NCI-H460 (cell line): ENCODE data around the gene TM9SF2. TPM values are rescaled to one million over a fixed set of nuclear protein-coding genes. Genes with fewer than 3 reads are reported as not detected.

Experiments
- small RNA-seq, 2 experiments: library from RNA; depleted of rRNA; stranded (forward); fragments of <200 nt; gene quantifications; one replicate each; pipeline ENCODE3, GENCODE V24; 2014
- total RNA-seq: library from RNA; depleted of rRNA; stranded (reverse); fragments of >200 nt; shearing (Covaris generic); gene quantifications from 2 replicates; pipeline ENCODE4 v1.2.3, GENCODE V29; 2014; rRNA removed

Gene TM9SF2
- total RNA-seq, 1 experiment from 2014 or later = 112 TPM

Small RNA genes within 50 kb of the gene (small RNA-seq; reads per million reads assigned to genes)
- gene AL139035.1 = 0.04 to 0.06 reads per million in 2 experiments

Other genes starting within 250 kb of the TM9SF2 start
- not detected in 2 replicates for gene GPR18, start 243.1 kb upstream of the TM9SF2 start, total RNA-seq
- gene GPR183, start 194.1 kb upstream of the TM9SF2 start, total RNA-seq = 0.14 and 0.30 TPM in 2 replicates
- gene CLYBL, start 105.2 kb downstream of the TM9SF2 start, total RNA-seq = 6.3 and 9.1 TPM in 2 replicates